K562 (cell line): Measurements from ENCODE around the gene ZNF432. TPM values are rescaled to one million over a fixed set of nuclear protein-coding genes. Genes with fewer than 3 reads are reported as not detected.

Experiments used
- CHD2 ChIP-seq: IDR thresholded peaks from 2 replicates; pipeline ENCODE4 v1.6.1; 2011; ENCODE audit warnings: low read depth, low read length
- DLX4 ChIP-seq: fragments of 250-450 bp; sonication (Bioruptor Pico); IDR thresholded peaks from 2 replicates; pipeline ENCODE4 v1.6.1; 2021; ENCODE audit warnings: mild to moderate bottlenecking
- DNMT1 ChIP-seq: fragments of 450-650 bp; IDR thresholded peaks from 2 replicates; pipeline ENCODE4 v1.6.1; 2016; ENCODE audit warnings: antibody characterized with exemption, mild to moderate bottlenecking
- KLF16 ChIP-seq: IDR thresholded peaks from 2 replicates; pipeline ENCODE4 v1.6.1; 2016; ENCODE audit warnings: antibody characterized with exemption
- MEF2A ChIP-seq: IDR thresholded peaks from 2 replicates; pipeline ENCODE4 v1.6.1; 2011; ENCODE audit warnings: low read depth, mild to moderate bottlenecking, low read length, moderate library complexity; ENCODE audit not compliant: control insufficient read depth
- MTA1 ChIP-seq: fragments of 450-650 bp; IDR thresholded peaks from 2 replicates; pipeline ENCODE4 v1.6.1; 2017; ENCODE audit warnings: borderline replicate concordance
- NFE2L1 ChIP-seq: fragments of 450-650 bp; IDR thresholded peaks from 2 replicates; pipeline ENCODE4 v1.6.1; 2016; ENCODE audit warnings: missing genetic modification characterization, low read depth, mild to moderate bottlenecking, missing compliant biosample characterization, moderate library complexity, borderline replicate concordance
- NFIC ChIP-seq: fragments of 450-650 bp; IDR thresholded peaks from 2 replicates; pipeline ENCODE4 v1.6.1; 2017; ENCODE audit warnings: mild to moderate bottlenecking, inconsistent platforms
- NKRF ChIP-seq: fragments of 450-650 bp; IDR thresholded peaks from 2 replicates; pipeline ENCODE4 v1.6.1; 2016; ENCODE audit warnings: borderline replicate concordance
- SAFB ChIP-seq: fragments of 200-400 bp; formaldehyde crosslinking; IDR thresholded peaks from 2 replicates; pipeline ENCODE4 v1.6.1; 2017; ENCODE audit warnings: low read depth, low read length, borderline replicate concordance
- SNRNP70 ChIP-seq: fragments of 200-400 bp; formaldehyde crosslinking; optimal IDR thresholded peaks from 2 replicates; pipeline ENCODE3; 2017; ENCODE audit warnings: low read depth, low read length
- TEAD2 ChIP-seq: fragments of 450-650 bp; IDR thresholded peaks from 2 replicates; pipeline ENCODE4 v1.6.1; 2016; ENCODE audit warnings: missing genetic modification characterization, control low read depth, missing compliant biosample characterization
- ZFP30 ChIP-seq: fragments of 250-450 bp; sonication (Bioruptor Pico); IDR thresholded peaks from 2 replicates; pipeline ENCODE4 v1.8.0; 2022; ENCODE audit warnings: moderate library complexity, mild to moderate bottlenecking, inconsistent platforms, borderline replicate concordance
- ZNF121 ChIP-seq: sonication (generic); formaldehyde crosslinking; conservative IDR thresholded peaks from 2 replicates; pipeline ENCODE4 v1.8.0; 2022; ENCODE audit warnings: missing genetic modification reagents
- ZNF217 ChIP-seq: sonication (generic); formaldehyde crosslinking; IDR thresholded peaks from 2 replicates; pipeline ENCODE4 v1.8.0; 2022; ENCODE audit warnings: mild to moderate bottlenecking, missing genetic modification reagents
- ZNF311 ChIP-seq: fragments of 250-450 bp; sonication (Bioruptor Pico); IDR thresholded peaks from 2 replicates; pipeline ENCODE4 v1.4.0; 2020; ENCODE audit warnings: mild to moderate bottlenecking, moderate library complexity
- ZNF592 ChIP-seq: fragments of 450-650 bp; IDR thresholded peaks from 2 replicates; pipeline ENCODE4 v1.6.1; 2017; ENCODE audit warnings: antibody characterized with exemption, mild to moderate bottlenecking
- ZNF764 ChIP-seq: fragments of 250-450 bp; sonication (Bioruptor Pico); IDR thresholded peaks from 2 replicates; pipeline ENCODE4 v1.4.0; 2020; ENCODE audit warnings: low read depth, mild to moderate bottlenecking, moderate library complexity
- ZNF830 ChIP-seq: fragments of 250-450 bp; sonication (Bioruptor Pico); IDR thresholded peaks from 2 replicates; pipeline ENCODE4 v1.5.0; 2021; ENCODE audit warnings: mild to moderate bottlenecking
- polyA plus RNA-seq, 8 experiments: library from polyadenylated mRNA; depleted of rRNA in 4 of 8; stranded (reverse) in 5 of 8; unstranded in 3 of 8; fragments of >200 nt; fragmentation: Nextera tagmentation in 2 of 8; fragmentation: Illumina TruSeq in 1 of 8; extraction: Ambion mirVana in 2 of 8; extraction: Trizol in 1 of 8; gene quantifications; 2 replicates each; pipeline versions ENCODE4 v1.2.1 to v1.2.3, GENCODE V29; 2011 to 2014; ENCODE audit warnings: inconsistent platforms in 1 of 8, missing spikeins in 1 of 8
- total RNA-seq, 7 experiments: library from RNA; depleted of rRNA in 6 of 7; stranded (reverse); fragments of >200 nt in 6 of 7; fragmentation: Illumina TruSeq in 2 of 7; extraction: Trizol in 2 of 7; gene quantifications; 2 replicates each; pipeline versions ENCODE4 v1.2.1 to v1.2.3, GENCODE V29; 2011 to 2021; ENCODE audit warnings: low replicate concordance in 1 of 7
- TF ChIP-seq, protein P1 (sequence below): fragments of 250-450 bp; sonication (Bioruptor Pico); IDR thresholded peaks from 2 replicates; pipeline ENCODE4 v1.5.0; 2020; ENCODE audit warnings: mild to moderate bottlenecking, borderline replicate concordance

The ZNF432 gene
- total and polyA plus RNA-seq, 9 of the 15 experiments (the other 6 are each of a cell fraction or from before 2014, with no cell fraction given) = 2.6 to 6.8 (median 4.0) TPM

DNA sequence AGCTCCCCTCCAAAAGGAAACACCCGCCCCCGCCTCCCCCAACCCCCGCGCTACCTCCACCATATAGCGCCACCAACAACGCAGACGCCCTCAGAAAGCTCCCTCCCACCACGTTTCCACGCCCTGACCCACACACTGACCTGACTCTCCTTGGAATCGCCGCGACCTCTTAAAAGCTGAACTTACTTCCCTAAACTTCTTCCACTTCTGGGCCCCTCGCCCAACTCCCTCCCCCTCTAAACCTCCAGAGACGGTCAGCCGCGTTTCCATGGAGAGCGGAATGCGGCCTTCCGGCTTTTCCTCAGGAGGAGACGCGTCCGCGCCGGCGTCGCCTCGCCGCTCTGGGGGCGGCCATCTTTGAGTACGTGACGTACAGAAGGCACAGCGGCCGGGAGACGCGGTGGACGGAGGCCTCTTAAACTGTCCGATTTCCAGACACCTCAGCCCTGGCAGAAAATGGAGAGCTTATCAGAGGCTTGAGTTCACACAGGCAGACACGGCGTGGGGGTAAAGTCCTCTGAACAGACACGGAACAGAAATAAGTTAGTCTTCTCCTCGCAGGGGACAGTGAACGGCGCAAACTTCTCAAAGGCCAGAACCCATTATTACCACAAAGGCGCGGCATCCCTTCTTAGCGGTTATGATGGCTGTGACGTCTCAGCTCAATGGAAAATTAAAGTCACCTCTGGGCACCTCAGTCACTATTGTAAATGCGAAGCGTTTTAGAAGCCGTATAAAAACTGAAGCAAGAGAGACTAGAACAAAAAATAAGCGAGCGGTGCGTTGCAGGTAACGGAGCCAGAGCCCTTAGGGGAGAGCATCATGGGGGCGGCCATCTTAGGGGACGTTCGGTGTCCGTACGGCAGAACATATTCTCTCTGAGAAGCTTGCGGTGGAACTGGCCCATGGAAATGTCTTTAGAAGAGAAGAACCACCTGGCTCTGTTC lies at the start of gene ZNF432 (continued):
- TF ChIP-seq ZNF592 = no peak
- no peak for TF ChIP-seq CHD2
- TF ChIP-seq DNMT1 = no peak
- TF ChIP-seq ZNF830 (CRISPR knock-in tag) = no peak
- peak; percentile 85; the same call in 1 of the 2 replicates for TF ChIP-seq MTA1
- TF ChIP-seq DLX4 = no peak
- no peak for TF ChIP-seq ZNF217 (CRISPR knock-in tag)
- no peak for TF ChIP-seq SNRNP70
- no peak for TF ChIP-seq ZNF121 (CRISPR knock-in tag)
- TF ChIP-seq TEAD2 = no peak
- TF ChIP-seq, protein P1, sequence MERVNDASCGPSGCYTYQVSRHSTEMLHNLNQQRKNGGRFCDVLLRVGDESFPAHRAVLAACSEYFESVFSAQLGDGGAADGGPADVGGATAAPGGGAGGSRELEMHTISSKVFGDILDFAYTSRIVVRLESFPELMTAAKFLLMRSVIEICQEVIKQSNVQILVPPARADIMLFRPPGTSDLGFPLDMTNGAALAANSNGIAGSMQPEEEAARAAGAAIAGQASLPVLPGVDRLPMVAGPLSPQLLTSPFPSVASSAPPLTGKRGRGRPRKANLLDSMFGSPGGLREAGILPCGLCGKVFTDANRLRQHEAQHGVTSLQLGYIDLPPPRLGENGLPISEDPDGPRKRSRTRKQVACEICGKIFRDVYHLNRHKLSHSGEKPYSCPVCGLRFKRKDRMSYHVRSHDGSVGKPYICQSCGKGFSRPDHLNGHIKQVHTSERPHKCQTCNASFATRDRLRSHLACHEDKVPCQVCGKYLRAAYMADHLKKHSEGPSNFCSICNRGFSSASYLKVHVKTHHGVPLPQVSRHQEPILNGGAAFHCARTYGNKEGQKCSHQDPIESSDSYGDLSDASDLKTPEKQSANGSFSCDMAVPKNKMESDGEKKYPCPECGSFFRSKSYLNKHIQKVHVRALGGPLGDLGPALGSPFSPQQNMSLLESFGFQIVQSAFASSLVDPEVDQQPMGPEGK (CRISPR knock-in tag) = no peak
- no peak for TF ChIP-seq ZNF764
- no peak for TF ChIP-seq NFE2L1
- peak; percentile 83 for TF ChIP-seq NKRF
- TF ChIP-seq ZNF311 (CRISPR knock-in tag) = no peak
- no peak for TF ChIP-seq ZFP30 (CRISPR knock-in tag)
- TF ChIP-seq NFIC = peak; percentile 53; the same call in 1 of the 2 replicates
- no peak for TF ChIP-seq MEF2A
- no peak for TF ChIP-seq KLF16
- no peak for TF ChIP-seq SAFB
